ENCODE measurements around the gene PLGLB2. TPM values are rescaled to one million over a fixed set of nuclear protein-coding genes. Genes with fewer than 3 reads are reported as not detected.

PLGLB2 gene
- total RNA-seq, 3 donors from 2014 or later = 2.7 to 5.0 TPM; not detected in 1

Other genes with a start within 250 kb of the PLGLB2 start
- gene RGPD2, start 77.7 kb downstream of the PLGLB2 start, total RNA-seq = 1 to 10 TPM; 1.6 to 8.5 (median 1.7) TPM